Measurements from ENCODE around the gene ADGRF1.

ADGRF1 gene

DNA sequence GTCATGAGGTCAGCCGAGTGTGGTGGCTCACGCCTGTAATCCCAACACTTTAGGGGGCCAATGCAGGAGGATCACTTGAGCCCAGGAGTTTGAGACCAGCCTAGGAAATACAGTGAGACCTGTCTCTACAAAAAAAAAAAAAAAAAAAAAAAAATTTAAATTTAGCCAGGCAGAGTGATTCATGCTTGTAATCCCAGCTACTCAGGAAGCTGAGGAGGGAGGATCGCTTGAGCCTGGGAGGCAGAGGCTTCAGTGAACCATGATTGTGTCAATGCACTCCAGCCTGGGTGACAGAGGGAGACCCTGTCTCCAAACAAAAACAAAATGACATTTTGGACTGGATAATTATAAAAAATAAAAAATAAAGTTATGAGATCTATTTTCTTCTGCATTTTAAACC, 56.2 kb downstream of the ADGRF1 start:
- DNase-seq (ENCODE audit: low read depth in 4 of 4, low spot score in 1 of 4) = no peak

GRCh38 chr6:46983007-46983411, 59.1 kb downstream of the ADGRF1 start:
- no peak for DNase-seq (ENCODE audit: low read depth in 4 of 4, low spot score in 1 of 4)

DNA sequence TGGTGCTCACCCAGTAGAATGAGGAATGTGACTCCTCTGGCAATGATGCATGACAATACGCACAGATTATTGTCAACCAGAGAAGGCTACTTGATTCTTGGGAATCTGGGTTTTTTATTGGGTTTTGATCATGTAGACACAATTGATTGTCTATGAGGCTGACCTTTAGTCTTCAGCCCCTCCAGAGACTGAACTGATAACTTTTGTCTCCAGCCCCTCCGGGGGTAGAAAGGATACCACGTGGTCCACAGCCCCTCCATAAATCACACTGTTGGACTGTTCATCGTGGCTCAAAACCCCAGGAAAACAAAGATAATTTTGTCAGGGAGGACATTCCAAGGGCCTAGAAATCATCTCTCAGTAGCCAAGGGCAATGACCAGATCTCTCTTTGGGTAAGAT, 62.9 kb downstream of the ADGRF1 start:
- DNase-seq (ENCODE audit: low read depth in 4 of 4, low spot score in 1 of 4) = no peak

GRCh38 chr6:46974786-46975185, 67.3 kb downstream of the ADGRF1 start:
- no peak for DNase-seq (ENCODE audit: low read depth in 4 of 4, low spot score in 1 of 4)

- no peak for DNase-seq (ENCODE audit: low read depth in 4 of 4, low spot score in 1 of 4)
These were observed 69.1 kb downstream of the ADGRF1 start for GRCh38 chr6:46973029-46973428.

- DNase-seq (ENCODE audit: low read depth in 4 of 4, low spot score in 1 of 4) = no peak
These were observed 69.6 kb downstream of the ADGRF1 start for GRCh38 chr6:46972531-46972930.

GRCh38 chr6:46969206-46969605, 72.9 kb downstream of the ADGRF1 start:
- DNase-seq (ENCODE audit: low read depth in 4 of 4, low spot score in 1 of 4) = no peak

DNA sequence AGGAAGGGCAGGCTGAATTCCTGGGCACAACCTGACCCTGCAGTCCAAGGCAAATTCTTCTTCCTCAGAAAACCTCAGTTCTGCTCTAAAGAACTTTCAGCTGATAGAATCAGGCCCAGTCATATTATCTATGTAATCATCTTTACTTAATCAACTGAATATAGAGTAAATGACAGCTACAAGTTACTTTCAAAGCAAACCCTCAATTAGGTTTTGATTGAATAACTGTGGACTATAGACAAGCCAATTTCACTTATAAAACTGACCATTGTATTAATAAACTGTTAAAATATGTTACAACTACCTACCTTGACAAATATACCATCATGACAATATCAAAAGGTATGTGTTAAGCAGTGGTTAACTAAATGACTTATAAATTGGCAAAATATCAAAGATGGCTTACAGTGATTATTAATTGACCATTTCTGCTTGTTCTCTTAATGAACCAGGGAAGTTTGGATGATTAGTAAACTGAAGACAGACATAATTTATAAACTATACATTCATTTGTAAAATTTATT, 74.2 kb downstream of the ADGRF1 start:
- no peak for DNase-seq (ENCODE audit: low read depth in 4 of 4, low spot score in 1 of 4)

DNA sequence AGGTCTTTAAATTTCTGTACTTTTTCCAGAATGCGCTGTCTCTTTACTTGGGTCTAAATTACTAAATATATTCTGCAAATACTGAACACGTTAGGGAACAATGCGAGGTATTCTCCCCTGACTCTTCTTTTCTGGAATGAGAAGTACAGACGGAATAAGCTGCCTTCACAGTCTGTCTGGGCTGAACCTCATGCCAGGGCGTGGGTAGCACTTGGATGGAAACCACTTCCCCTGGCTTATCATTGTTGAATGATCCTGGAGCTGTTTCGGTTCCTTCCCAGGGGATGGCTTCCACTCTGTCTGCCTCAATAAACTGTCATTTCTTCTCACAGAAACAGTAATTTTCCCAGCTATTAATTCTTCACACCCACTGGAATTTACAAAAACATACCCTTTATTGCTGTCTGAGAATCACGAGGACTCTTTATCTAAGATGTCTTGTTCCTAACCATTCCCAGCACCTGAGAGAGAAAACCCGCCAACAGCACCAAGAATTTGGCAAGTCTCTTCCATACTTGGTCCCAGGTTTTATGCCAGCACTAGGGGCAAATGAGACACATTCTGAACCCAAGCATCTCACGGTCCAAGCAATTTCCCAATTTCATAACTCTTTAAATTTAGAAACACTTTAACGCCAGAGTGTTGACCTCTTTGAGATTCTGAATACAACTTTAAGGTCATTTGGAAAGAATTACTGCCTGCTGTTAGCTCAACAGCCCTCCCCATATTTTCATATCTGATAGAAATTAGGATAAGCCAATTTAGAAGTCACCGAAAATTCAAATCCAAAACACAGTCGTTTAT, 77.2 kb downstream of the ADGRF1 start:
- DNase-seq (ENCODE audit: low read depth in 4 of 4, low spot score in 1 of 4) = no peak

DNA sequence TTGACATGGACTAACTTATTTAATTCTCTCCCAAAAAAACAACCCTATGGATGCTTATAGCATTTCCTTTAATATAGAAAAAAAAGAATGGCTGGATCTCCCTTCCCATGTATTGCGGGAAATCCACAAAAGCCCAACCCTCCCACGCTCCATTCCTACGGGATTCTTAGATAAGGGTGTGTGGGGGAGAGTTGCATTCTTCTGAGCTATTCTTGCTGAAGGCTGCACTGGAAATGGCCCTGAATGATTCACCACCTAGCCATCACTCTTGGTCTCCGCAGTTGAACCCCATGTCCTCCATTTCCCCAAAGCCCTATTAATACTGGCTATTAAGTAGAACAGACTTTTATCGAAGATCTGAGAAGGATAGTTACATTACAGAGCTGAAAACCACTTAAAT, 78.5 kb downstream of the ADGRF1 start:
- no peak for DNase-seq (ENCODE audit: low read depth in 4 of 4, low spot score in 1 of 4)

- DNase-seq (ENCODE audit: low read depth in 4 of 4, low spot score in 1 of 4) = no peak
These were observed 79.1 kb downstream of the ADGRF1 start for GRCh38 chr6:46963039-46963438.

GRCh38 chr6:46961711-46962110, 80.4 kb downstream of the ADGRF1 start:
- no peak for DNase-seq (ENCODE audit: low read depth in 4 of 4, low spot score in 1 of 4)

GRCh38 chr6:46961232-46961631, 80.9 kb downstream of the ADGRF1 start:
- DNase-seq (ENCODE audit: low read depth in 4 of 4, low spot score in 1 of 4) = no peak

DNA sequence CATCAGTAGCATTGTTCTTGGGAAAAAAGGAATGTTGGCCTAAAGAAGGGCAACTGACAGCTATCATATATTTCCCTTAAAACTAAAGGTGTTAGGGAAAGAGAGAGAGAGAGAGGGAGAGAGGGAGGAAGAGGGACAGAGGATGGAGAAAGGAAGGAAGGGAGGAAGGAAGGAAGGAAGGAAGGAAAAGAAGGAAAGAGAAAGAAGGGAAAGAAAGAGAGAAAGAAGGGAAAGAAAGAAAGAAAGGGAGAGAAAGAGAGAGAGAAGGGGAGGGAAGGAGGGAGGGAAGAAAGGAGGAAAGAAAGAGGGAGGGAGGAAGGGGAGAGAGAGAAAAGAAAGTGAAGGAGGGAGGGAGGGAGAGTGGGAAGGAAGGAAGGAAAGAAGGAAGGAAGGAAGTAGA, 82.7 kb downstream of the ADGRF1 start:
- DNase-seq (ENCODE audit: low read depth in 4 of 4, low spot score in 1 of 4) = no peak

- no peak for DNase-seq (ENCODE audit: low read depth in 4 of 4, low spot score in 1 of 4)
These were observed 85.7 kb downstream of the ADGRF1 start for GRCh38 chr6:46956409-46956808.

DNA sequence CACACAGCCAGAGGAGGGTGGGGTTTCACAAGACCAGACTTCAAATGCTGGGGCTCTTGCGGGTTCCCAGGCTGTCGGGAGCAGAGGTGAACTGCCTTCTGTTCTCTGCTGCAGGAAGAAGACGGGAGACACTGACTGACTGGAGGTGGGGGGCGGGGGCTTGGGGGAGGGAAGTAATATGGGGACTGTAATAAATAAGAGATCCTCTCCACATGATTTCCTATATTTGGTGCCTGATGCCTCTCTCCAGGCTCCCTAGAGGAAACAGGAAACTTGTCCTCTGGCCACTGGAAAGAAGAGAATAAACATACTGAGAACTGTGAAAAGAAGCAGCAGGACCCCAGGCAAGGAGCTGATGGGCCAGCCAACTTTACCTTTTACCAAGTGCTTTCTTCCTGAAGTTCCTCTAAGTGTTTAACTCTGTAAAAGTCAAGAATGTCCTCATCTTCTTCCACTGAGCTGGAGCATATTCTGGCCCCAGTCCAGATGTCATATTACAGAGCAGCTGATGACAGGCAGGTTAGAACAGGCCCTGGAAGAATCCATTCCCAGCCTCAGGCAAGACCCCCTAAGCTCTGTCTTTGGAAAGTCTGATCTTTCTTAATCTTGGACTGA, 87.2 kb downstream of the ADGRF1 start:
- no peak for DNase-seq (ENCODE audit: low read depth in 4 of 4, low spot score in 1 of 4)

- no peak for DNase-seq (ENCODE audit: low read depth in 4 of 4, low spot score in 1 of 4)
These were observed 88.2 kb downstream of the ADGRF1 start for GRCh38 chr6:46953921-46954320.

DNA sequence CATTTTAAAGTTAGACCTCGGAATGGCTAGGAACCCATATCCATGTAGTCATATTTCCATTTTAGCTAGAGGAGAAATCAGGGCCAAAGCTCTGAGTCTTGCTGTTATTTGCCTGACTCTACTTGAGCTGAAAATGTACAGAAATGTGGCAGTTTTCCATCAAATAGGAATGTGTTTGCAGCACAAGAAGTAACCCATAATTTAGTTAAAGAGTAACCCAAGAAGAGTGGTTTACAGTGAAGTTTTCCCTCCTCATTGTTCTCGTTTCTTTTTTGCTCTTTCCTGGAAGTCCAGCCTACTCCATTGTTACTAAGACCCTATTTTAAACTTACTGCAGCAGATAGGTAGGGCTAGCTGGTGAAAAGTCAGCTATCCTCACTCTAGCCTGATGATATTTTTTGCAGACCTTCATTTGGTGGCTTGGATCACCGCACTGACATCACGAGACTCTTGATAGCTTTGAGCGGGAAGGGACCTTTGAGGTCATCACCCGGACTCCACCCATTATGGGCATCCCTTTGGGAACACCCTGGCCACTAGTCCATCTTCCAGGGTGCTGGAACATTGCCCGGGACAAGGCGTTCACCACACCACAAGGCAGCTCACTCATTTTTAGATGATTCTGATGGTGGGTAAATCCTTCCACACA, 92.4 kb downstream of the ADGRF1 start:
- DNase-seq (ENCODE audit: low read depth in 4 of 4, low spot score in 1 of 4) = no peak

- no peak for DNase-seq (ENCODE audit: low read depth in 4 of 4, low spot score in 1 of 4)
These were observed 93.4 kb downstream of the ADGRF1 start for GRCh38 chr6:46948699-46949098.
